ENCODE results near the gene PLA2G12A. TPM values are rescaled to one million over a fixed set of nuclear protein-coding genes. Genes with fewer than 3 reads are reported as not detected.
"Not testable (repeated sequence)": the region's sequence is repeated elsewhere in the genome, so short reads cannot be mapped to it uniquely, and the experiment has no call there.

PLA2G12A gene
- polyA plus RNA-seq, 1 donor = 17.5 TPM

DNA sequence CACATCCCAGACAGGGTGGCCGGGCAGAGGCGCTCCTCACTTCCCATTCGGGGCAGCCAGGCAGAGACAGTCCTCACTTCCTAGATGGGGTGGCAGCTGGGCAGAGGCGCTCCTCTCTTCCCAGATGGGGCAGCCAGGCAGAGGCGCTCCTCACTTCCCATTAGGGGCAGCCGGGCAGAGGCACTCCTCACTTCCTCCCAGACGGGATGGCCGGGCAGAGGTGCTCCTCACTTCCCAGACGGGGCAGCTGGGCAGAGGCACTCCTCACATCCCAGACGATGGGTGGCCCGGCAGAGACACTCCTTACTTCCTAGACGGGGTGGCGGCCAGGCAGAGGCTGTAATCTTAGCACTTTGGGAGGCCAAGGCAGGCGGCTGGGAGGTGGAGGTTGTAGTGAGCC, 50.9 kb downstream of the PLA2G12A start:
- not testable (repeated sequence) for DNase-seq (ENCODE audit: low read depth)

DNA sequence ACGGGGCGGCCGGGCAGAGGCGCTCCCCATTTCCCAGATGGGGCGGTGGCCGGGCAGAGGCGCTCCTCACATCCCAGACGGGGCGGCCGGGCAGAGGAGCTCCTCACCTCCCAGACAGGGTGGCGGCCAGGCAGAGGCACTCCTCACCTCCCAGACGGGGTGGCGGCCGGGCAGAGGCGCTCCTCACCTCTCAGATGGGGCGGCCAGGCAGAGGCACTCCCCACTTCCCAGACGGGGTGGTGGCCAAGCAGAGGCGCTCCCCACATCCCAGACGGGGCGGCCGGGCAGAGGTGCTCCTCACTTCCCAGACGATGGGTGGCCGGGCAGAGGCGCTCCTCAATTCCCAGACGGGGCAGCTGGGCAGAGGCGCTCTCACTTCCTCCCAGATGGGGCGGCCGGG, 51.4 kb downstream of the PLA2G12A start:
- not testable (repeated sequence) for DNase-seq (ENCODE audit: low read depth)

DNA sequence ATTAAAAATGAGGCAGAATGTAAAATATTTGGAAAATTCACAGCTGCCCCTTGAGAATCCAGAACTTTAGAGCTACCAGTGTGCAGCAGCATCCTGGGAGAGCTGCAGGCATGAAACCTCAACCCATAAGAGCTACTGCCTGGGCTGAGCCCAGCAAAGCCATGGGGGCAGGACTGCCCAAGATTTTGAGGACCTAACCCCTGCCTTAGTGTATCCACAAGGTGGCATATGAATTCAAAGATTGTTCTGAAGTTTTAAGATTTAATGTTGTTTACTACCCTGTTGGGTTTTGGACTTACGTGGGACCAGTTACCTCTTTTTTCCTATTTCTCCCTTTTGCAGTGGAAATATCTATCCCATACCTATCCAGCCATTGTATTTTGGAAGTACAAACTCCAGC, 53.0 kb downstream of the PLA2G12A start:
- no peak for DNase-seq (ENCODE audit: low read depth)

DNA sequence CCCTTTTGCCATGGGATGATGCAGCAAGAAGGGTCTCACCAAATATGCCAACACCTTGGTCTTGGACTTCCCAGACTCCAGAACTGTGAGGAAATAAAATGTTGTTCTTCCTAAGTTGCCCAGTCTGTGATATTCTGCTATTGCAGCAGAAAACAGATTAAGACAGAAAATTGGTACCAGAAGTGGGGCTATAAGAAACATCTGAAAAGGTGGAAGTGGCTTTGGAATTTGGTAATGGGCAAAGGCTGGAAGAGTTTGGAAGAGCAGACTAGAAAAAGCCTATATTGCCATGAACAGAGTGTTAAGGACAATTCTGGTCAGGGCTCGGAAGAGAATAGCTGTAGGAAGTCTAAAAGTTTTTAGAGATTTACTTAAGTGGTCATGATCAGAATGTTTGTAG, 54.0 kb downstream of the PLA2G12A start:
- no peak for DNase-seq (ENCODE audit: low read depth)

DNA sequence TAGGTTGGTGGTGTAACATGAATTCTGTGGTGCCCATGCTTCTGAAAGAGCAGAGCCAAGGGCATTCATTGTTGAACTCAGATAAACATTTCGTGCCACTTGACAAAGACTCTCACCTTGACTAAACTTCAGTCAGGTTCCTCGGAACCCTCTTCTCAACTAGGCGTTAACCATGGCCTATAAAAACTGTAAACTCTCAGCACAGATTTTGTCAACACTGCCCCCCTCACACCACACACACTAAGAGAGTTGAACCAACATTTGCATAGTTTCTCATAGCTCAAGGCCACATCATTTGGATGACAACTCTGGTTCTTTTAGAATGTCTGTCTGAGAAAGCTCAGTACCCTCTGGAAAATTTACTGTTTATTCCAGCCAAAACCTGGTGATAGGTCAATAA, 54.7 kb downstream of the PLA2G12A start:
- DNase-seq (ENCODE audit: low read depth) = no peak

DNA sequence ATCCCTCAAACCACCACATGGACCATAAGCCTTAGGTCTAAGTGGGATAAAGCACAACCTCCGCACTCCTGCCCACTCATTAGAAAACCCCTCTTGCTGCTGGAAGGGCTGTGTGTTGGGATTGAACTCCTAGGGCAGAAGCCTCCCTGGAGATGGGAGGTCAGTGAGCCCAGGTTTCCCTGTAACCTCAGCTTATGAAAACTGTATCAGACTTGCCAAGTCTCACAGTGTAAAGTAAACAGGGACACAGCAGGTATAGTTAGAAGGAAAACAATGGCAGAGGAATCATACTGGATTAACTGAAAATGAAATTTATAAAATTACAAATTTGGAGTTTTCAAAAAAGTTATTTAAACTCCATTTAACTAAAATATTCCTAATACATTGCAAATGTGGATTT, 56.6 kb downstream of the PLA2G12A start:
- DNase-seq (ENCODE audit: low read depth) = no peak

DNA sequence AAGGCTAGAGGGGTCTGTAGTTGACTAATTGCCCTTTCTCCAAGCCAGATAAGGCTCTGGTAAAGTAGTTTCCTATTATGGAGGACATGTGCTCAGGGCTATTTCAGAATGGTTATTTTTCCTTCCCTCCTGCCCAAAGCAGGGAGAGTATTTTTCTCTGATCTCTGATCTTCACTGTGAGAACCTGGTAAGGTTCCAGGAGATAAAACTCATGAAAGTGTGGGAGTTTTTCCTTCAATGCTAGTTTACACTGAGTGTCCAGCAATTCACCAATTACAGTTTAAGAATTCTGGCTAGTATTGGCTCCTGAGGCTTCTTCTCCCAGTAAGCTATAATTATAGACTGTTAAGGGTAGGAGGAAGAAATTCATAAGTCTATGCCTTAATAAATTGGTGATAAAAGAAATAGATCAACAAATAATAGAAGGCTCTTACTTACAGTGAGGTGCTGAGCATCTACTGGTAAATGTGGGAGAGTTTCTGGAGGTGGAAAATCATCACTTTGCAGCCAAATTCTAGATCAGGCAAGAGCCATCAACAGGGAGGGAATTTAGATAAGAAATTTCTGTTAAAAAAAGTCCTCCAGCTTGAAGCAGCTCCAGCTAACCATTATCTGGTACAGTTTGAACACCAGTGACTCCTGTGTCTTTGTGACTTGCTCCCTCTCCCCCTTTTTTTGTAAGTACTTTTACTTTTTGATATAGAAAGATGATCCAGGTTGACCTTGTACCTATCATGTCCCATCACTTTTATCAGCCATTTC, 57.5 kb downstream of the PLA2G12A start:
- no peak for DNase-seq (ENCODE audit: low read depth)

DNA sequence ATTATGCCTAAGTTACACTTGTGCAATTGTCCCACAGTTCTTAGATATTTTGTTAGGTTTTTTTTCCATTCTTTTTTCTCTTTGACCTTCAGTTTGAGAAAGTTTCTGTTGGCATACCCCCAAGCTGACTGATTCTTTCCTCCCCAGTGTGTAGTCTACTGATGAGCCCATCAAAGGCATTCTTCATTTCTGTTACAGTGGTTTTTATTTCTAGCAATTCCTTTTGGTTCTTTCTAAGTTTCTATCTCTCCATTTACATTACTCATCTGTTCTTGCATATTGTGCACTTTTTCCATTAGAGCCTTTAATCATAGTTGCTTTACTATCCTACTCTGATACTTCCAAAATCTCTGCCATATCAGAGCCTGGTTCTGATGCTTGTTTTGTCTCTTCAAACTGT, 58.5 kb downstream of the PLA2G12A start:
- no peak for DNase-seq (ENCODE audit: low read depth)

DNA sequence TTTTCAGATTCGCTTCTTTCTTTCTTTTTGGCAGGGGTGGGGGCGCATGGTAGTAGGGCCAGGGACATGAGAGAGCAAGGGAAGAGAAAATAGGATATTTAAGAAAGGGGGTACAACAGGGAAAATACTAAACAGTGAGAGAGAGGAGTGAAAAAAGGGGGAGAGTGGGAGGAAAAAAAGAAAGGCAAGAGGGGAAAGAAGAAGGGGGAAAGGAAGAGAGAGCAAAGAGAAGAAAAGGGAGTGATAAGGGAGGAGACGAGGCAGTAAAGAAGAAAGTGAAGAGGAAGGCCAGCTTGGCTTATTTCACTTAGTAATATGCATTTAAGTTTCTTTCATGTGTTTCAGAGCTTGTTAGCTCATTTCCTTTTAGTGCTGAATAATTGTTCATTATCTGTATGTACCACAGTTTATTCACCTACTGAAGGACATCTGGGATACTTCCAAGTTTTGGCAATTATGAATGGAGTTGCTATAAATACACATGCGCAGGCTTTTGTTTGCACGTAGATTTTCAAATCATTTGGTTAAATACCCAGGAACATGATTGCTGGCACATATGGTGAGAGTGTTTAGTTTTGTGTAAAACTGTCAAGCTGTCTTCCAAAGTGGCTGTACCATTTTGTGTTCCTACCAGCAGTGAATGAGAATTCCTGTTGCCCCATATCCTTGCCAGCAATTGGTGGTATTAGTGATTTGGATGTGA, 63.9 kb downstream of the PLA2G12A start:
- DNase-seq (ENCODE audit: low read depth) = no peak

DNA sequence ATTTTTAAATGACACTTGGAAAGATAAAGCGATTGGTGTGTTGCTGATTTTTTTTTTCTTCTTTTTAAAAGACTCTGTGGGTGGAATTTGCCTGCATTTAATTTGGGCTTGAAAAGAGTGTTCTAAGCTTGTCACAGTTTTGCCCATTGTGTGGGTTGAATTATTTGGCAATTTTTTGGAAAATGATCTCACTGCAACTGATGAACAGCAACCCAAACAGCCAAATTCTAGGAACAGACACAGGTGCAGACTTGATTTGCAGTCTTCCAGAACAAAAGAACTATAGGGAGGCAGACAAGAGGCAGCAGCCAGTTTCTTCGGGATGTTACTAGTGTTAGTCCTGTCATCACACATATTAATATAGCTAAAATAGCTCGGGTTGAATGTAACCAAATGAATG, 67.1 kb downstream of the PLA2G12A start:
- no peak for DNase-seq (ENCODE audit: low read depth)

DNA sequence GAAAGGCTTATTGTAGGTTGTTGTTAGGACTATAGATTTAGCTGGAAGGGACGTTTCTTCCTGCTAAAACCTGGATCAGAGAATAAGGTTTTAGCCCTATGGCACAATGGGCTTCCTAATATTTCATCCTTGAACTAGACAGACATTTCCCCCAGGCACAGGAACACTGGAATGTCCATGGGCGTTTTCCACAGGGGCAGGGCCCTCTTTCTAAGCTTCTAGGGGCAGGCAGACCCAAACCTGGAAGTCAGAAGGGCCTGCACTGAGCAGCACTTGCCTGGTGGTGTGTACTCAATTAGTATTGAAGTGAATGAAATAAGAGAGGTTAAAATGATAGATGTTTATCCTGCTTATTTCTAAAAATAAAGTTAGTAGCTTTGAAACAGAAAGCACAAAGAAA, 67.8 kb downstream of the PLA2G12A start:
- DNase-seq (ENCODE audit: low read depth) = no peak

Other genes starting within 250 kb of the PLA2G12A start
- gene MCUB, start 169.8 kb downstream of the PLA2G12A start, polyA plus RNA-seq (ENCODE audit: insufficient read length) = 10.6 TPM
- gene CASP6, start 26.6 kb downstream of the PLA2G12A start, polyA plus RNA-seq (ENCODE audit: insufficient read length) = 13.9 TPM
- gene CFI, start 71.9 kb upstream of the PLA2G12A start, polyA plus RNA-seq (ENCODE audit: insufficient read length) = 6.5 TPM
- gene GAR1, start 85.7 kb upstream of the PLA2G12A start, polyA plus RNA-seq (ENCODE audit: insufficient read length) = 28.1 TPM
- gene RRH, start 97.9 kb upstream of the PLA2G12A start, polyA plus RNA-seq (ENCODE audit: insufficient read length) = 0.28 TPM
- gene LRIT3, start 118.0 kb upstream of the PLA2G12A start, polyA plus RNA-seq (ENCODE audit: insufficient read length) = 0.20 TPM
- 10.3 TPM for gene EGF, start 182.8 kb upstream of the PLA2G12A start, polyA plus RNA-seq (ENCODE audit: insufficient read length)